Mesenteric fat pad (tissue), 1 donor: ENCODE measurements around the gene TWF1. TPM values are rescaled to one million over a fixed set of nuclear protein-coding genes. Genes with fewer than 3 reads are reported as not detected.
"Not testable (repeated sequence)": the region's sequence is repeated elsewhere in the genome, so short reads cannot be mapped to it uniquely, and the experiment has no call there.

Experiments used
- DNase-seq: peaks from one replicate; pipeline ENCODE4 v3.0.0-alpha.2; 2020; ENCODE audit warnings: low spot score
- total RNA-seq: library from RNA; stranded (reverse); fragmentation: NEBNext Ultra II Directional; extraction: Animal tissue kit (Norgen Biotek cat#: 25700); gene quantifications from one replicate; pipeline ENCODE4 v1.2.1, GENCODE V29; 2021
- donor health status: DM: yes; HTN: yes; CAD: no.

TWF1 gene
- total RNA-seq, 1 donor from 2014 or later = 84.8 TPM

- no peak for DNase-seq
Observed at GRCh38 chr12:43806737-43807072, 588 bp upstream of the TWF1 start.

- DNase-seq = no peak
Observed at GRCh38 chr12:43805149-43805859, 813 bp downstream of the TWF1 start.

- DNase-seq = no peak
Observed at GRCh38 chr12:43797561-43798217, 8.4 kb downstream of the TWF1 start.

- DNase-seq = no peak
Observed at GRCh38 chr12:43795716-43796280, 10.3 kb downstream of the TWF1 start.

- DNase-seq = no peak
Observed at GRCh38 chr12:43789941-43790340, 16.2 kb downstream of the TWF1 start.

- no peak for DNase-seq
Observed at GRCh38 chr12:43786899-43787693, 19.0 kb downstream of the TWF1 start.

- no peak for DNase-seq
Observed at GRCh38 chr12:43776498-43776897, 29.6 kb downstream of the TWF1 start.

- no peak for DNase-seq
Observed at GRCh38 chr12:43766291-43766690, 39.8 kb downstream of the TWF1 start.

- DNase-seq = no peak
Observed at GRCh38 chr12:43764528-43764927, 41.6 kb downstream of the TWF1 start.

- DNase-seq = no peak
Observed at GRCh38 chr12:43763769-43764168, 42.3 kb downstream of the TWF1 start.

GRCh38 chr12:43762596-43762995 lies 43.5 kb downstream of the TWF1 start:
- DNase-seq = no peak

- no peak for DNase-seq
Observed at GRCh38 chr12:43761500-43761899, 44.6 kb downstream of the TWF1 start.

GRCh38 chr12:43760396-43760795 lies 45.7 kb downstream of the TWF1 start:
- DNase-seq = no peak

GRCh38 chr12:43758728-43759563 lies 47.2 kb downstream of the TWF1 start, which contains the start of the genes IRAK4 and PUS7L:
Gene IRAK4 (plus strand): TSS chr12:43758951. CDS start chr12:43768112, 9,161 bp downstream.
Gene PUS7L (minus strand): TSS chr12:43758790. CDS start chr12:43755245, 3,545 bp downstream.
- peak; percentile 98 for DNase-seq

GRCh38 chr12:43758247-43758727 lies 47.8 kb downstream of the TWF1 start:
- no peak for DNase-seq

GRCh38 chr12:43754015-43754414 lies 52.1 kb downstream of the TWF1 start:
- no peak for DNase-seq

GRCh38 chr12:43751360-43751759 lies 54.8 kb downstream of the TWF1 start:
- not testable (repeated sequence) for DNase-seq

- no peak for DNase-seq
Observed at GRCh38 chr12:43750814-43751213, 55.3 kb downstream of the TWF1 start.

GRCh38 chr12:43749016-43749415 lies 57.1 kb downstream of the TWF1 start:
- DNase-seq = no peak

- DNase-seq = no peak
Observed at GRCh38 chr12:43744826-43745225, 61.3 kb downstream of the TWF1 start.
